ENCODE results near the gene ZNF669.
"Not testable (repeated sequence)": the region's sequence is repeated elsewhere in the genome, so short reads cannot be mapped to it uniquely, and the experiment has no call there.

The ZNF669 gene

DNA sequence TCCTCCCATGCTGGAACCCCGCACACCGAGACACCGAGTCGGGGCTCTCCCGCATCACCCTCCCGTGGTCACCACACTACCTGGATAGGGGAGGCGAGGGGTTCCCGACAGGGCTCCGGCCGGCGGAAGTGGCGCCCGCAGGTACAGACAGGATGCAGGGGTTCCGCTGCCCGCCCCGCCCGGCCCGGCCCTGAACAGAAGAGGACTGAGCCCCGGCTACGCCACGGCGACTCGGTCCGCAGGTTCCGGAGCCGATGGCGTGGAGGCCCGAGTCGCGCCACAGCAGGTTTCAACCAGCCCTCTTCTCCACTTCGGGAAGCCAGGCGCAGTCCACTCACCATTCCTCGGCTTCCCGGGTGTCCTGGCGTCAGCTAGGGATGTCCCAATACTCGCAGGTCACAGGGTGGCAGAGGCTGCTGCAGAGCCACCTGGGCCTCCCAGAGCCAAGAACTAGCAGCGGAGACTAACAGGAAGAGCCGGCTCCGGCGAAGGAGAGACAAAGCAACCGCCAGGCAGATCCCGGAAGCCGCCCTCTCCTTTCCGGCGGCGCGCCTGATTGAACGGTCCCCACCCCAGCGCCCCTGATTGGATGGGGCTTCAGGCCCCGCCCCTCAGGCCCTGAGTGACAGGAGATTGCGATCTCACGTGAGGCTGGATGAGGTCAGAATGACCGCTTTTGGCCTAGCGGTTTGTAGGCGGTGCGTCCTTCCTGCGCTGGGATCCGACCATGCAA lies at the start of gene ZNF669:
TSS of gene ZNF669 (minus strand) at position 498 of the 733 bp plus-strand sequence. CDS start at position 341, 157 bp downstream.
- TF ChIP-seq, protein P1, sequence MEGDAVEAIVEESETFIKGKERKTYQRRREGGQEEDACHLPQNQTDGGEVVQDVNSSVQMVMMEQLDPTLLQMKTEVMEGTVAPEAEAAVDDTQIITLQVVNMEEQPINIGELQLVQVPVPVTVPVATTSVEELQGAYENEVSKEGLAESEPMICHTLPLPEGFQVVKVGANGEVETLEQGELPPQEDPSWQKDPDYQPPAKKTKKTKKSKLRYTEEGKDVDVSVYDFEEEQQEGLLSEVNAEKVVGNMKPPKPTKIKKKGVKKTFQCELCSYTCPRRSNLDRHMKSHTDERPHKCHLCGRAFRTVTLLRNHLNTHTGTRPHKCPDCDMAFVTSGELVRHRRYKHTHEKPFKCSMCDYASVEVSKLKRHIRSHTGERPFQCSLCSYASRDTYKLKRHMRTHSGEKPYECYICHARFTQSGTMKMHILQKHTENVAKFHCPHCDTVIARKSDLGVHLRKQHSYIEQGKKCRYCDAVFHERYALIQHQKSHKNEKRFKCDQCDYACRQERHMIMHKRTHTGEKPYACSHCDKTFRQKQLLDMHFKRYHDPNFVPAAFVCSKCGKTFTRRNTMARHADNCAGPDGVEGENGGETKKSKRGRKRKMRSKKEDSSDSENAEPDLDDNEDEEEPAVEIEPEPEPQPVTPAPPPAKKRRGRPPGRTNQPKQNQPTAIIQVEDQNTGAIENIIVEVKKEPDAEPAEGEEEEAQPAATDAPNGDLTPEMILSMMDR (IDR thresholded peaks at IDR 0.05; ENCODE audit: low read depth, low read length, missing control alignments) = no peak
- H3K4me3 ChIP-seq (ENCODE audit: low read depth, low read length) = peak within 1 kb of the TSS; percentile 98
- in situ Hi-C loops (cut with HindIII; ENCODE audit: low sequenced_read_pairs) = no loop called here
- peak; percentile 91 for DNase-seq (ENCODE audit: low read depth)

DNA sequence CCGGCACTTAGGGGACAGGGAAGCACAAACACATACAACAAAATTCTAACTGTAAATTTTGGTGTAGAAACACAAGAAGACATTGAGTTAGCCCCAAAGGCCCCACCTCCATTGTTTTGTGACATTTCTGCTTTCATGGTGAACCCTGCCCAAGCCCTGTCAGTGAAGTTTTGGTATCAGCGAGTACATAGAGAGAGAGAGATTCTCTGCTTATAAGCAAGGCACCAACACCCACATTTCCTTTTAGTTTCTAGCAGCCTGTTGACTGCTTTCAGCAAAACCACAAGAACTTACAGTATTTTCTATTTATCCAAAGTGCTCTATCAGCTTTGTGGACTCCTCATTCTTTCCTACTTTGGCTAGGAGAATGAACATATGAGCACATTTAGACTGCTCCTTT lies 43.6 kb upstream of the ZNF669 start:
- in situ Hi-C loops (cut with HindIII; ENCODE audit: low sequenced_read_pairs) = no loop called here
- TF ChIP-seq, protein P1 (IDR thresholded peaks at IDR 0.05; ENCODE audit: low read depth, low read length, missing control alignments) = no peak
- H3K4me3 ChIP-seq (ENCODE audit: low read depth, low read length) = no peak overlapping the region
- DNase-seq (ENCODE audit: low read depth) = no peak

DNA sequence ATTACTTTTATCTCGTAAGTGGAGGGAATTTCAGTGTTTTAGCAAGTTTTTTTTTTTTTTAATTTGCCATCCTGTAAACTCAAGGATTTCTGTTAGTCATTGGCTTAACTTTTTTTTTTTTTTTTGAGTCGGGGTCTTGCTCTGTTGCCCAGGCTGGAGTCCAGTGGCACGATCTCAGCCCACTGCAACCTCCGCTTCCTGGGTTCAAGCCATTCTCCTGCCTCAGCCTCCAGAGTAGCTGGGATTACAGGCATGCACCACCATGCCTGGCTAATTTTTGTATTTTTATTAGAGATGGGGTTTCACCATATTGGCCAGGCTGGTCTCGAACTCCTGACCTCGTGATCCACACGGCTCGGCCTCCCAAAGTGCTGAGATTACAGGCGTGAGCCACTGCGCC lies 43.0 kb upstream of the ZNF669 start:
- in situ Hi-C loops (cut with HindIII; ENCODE audit: low sequenced_read_pairs); H3K4me3 ChIP-seq (ENCODE audit: low read depth, low read length); DNase-seq (ENCODE audit: low read depth): not testable (repeated sequence)

DNA sequence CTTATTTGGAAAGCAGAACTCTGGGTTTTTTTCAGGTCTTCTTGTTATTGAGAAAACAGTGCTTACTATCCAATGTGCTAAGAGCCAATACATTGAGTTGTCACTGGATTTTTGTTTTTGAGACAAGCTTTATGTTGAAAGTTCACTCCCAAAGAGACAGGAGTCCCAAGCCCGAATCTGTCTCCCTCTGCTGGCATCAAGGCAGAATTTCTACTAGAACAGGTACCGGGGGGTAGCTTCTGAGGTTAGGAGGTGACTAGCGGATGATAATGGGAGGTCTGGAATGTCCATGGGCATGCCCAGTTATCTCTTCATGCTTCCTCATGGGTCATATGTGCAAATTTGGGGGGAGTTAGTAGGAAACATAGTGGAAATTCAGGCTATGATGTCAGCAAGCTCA lies 42.5 kb upstream of the ZNF669 start:
- in situ Hi-C loops (cut with HindIII; ENCODE audit: low sequenced_read_pairs) = no loop called here
- no peak overlapping the region for H3K4me3 ChIP-seq (ENCODE audit: low read depth, low read length)
- TF ChIP-seq, protein P1 (IDR thresholded peaks at IDR 0.05; ENCODE audit: low read depth, low read length, missing control alignments) = no peak
- no peak for DNase-seq (ENCODE audit: low read depth)

DNA sequence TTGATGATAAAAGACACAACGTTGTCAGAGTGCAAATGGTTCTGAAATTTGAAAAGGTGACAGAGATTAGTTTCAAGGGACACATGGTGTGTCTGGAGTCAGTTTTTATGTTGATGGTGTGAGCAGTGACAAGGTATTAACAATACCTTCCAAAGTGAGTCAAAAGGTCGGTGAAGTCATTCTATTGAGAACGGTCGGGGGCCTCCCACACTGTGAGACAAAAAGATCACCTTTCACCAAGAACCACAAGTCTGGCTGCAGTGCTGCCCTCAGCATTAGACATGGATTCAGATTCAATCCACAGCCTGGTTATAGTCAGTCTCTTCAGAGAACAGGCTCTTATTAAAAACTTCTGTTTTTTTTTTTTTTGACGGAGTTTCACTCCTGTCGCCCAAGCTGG lies 41.1 kb upstream of the ZNF669 start:
- in situ Hi-C loops (cut with HindIII; ENCODE audit: low sequenced_read_pairs) = no loop called here
- TF ChIP-seq, protein P1 (IDR thresholded peaks at IDR 0.05; ENCODE audit: low read depth, low read length, missing control alignments) = no peak
- no peak overlapping the region for H3K4me3 ChIP-seq (ENCODE audit: low read depth, low read length)
- no peak for DNase-seq (ENCODE audit: low read depth)

DNA sequence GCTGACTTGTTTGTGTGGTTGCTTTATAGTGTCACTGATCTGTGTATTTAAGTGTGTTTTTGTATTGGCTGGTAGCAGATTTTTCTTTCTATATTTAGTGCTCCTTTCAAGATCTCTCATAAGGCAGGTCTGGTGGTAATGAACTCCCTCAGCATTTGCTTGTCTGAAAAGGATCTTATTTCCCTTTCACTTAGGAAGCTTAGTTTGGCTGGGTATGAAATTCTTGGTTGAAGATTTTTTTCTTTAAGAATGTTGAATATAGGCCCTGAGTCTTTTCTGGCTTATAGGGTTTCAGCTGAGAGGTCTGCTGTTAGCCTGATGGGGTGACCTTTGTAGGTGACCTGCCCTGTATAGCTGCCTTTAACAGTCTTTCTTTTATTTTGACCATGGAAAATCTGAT lies 35.4 kb upstream of the ZNF669 start:
- H3K4me3 ChIP-seq (ENCODE audit: low read depth, low read length); in situ Hi-C loops (cut with HindIII; ENCODE audit: low sequenced_read_pairs); DNase-seq (ENCODE audit: low read depth): not testable (repeated sequence)

DNA sequence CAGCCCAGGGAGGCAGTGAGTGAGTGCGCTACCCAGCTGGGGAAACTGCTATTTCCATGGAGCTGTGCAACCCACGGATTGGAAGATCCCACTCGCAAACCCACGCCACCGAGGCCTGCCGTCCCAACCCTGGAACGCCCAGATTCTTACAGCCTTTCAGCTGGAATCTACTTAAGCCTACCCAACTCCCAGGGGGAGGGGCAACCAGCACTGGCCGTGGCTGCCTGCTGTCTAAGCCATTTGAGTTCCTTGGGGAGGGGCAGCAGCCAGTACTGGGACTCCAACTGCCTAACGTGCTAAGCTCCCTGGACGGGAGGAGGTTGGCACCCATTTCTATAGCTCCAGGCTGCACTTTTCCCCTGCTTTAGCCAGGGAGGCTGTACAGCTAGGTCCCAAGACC lies 27.1 kb upstream of the ZNF669 start:
- no peak for DNase-seq (ENCODE audit: low read depth)
- in situ Hi-C loops (cut with HindIII; ENCODE audit: low sequenced_read_pairs) = no loop called here
- TF ChIP-seq, protein P1 (IDR thresholded peaks at IDR 0.05; ENCODE audit: low read depth, low read length, missing control alignments) = no peak
- H3K4me3 ChIP-seq (ENCODE audit: low read depth, low read length) = no peak overlapping the region

DNA sequence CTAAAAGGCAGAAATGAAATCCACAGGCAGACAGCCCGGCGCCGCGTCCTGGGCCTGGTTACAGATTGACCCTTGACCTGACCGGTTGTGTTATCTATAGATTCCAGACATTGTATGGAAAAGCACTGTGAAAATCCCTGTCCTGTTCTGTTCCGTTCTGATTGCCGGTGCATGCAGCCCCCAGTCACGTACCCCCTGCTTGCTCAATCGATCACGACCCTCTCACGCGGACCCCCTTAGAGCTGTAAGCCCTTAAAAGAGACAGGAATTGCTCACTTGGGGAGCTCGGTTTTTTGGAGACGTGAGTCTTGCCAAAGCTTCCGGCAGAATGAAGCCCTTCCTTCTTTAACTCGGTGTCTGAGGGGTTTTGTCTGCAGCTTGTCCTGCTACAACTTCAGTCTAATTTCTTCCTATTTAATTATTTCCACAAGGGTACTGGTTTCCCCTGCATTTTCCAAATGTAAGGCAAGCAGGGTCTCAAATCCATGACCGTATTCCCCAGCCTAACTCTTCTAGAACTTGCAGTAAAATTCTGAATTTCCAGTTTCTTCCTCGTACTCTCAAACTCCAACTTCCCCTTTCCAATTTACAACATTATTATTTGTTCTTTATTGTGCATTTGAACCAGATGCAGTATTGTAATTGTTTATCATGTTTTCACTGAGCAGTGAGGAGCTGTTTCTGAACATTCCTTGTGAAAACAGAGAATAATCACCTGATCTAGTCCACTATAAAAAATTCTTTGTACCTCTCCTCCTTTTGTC lies 23.5 kb upstream of the ZNF669 start:
- in situ Hi-C loops (cut with HindIII; ENCODE audit: low sequenced_read_pairs); DNase-seq (ENCODE audit: low read depth): not testable (repeated sequence)
- H3K4me3 ChIP-seq (ENCODE audit: low read depth, low read length) = peak overlapping the region; percentile 22

DNA sequence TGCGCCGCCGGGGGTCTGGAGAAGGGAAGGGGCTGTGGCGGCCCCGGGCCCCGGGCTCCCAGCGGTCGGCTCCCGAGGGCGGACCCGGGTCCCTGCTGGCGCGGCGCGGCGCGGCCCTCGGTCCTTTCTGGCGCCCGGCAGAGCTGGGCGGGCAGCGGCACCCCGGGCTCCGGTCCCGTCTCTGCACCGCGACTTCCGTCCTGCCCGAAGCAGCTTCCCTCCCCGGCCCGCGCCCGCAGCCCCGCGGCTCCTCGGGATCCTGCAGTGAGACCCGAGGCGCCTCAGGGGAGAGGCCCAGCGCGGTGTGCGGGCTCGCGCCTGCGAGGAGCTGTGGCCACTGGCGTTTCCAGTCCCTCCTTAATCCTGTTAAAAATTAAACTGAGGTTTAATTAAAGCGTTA lies 22.4 kb upstream of the ZNF669 start:
- H3K4me3 ChIP-seq (ENCODE audit: low read depth, low read length); DNase-seq (ENCODE audit: low read depth); in situ Hi-C loops (cut with HindIII; ENCODE audit: low sequenced_read_pairs): not testable (repeated sequence)

DNA sequence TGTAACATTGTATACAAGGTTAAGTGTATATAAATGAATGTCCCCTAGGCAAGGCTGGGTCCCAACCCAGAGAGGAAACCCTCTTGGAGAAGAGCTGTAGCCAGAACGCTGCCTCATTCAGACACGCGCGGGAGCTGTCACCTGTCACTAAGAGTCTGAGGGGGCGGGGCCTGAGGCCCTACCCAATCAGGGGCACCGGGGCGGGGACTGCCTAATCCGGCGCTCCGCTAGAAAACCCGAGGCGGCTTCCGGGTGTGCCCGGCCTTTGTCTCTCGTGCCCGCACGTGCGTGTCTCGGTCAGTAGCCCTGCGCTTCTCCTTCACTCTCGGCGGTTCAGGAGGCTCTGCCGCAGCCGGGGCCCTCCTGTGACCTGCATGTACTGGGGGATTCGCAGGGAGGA lies 22.0 kb upstream of the ZNF669 start:
- H3K4me3 ChIP-seq (ENCODE audit: low read depth, low read length); DNase-seq (ENCODE audit: low read depth); in situ Hi-C loops (cut with HindIII; ENCODE audit: low sequenced_read_pairs): not testable (repeated sequence)
